Thoracic aorta (tissue), 2 donors: ENCODE measurements around the gene FBF1. TPM values are rescaled to one million over a fixed set of nuclear protein-coding genes. Genes with fewer than 3 reads are reported as not detected.

Experiments used
- ATAC-seq: fragments of 150-250 bp; one replicate; pipeline ENCODE4 v1.8.0; 2017; ENCODE audit warnings: low read depth; ENCODE audit not compliant: insufficient number of reproducible peaks, low FRiP score
- DNase-seq: peaks from one replicate; pipeline ENCODE4 v3.0.0-alpha.2; 2020; ENCODE audit warnings: low spot score
- H3K27ac ChIP-seq, 2 donors: fragments of 200-600 bp; sonication (generic); 1 replicate in 1 of 2; 2 replicates in 1 of 2; pipeline ENCODE4 v1.5.1; 2016; ENCODE audit warnings: mild to moderate bottlenecking in 2 of 2, moderate library complexity in 2 of 2
- H3K27me3 ChIP-seq: fragments of 200-600 bp; sonication (generic); replicated peaks from 2 replicates; pipeline ENCODE4 v1.6.0; 2016; ENCODE audit warnings: mild to moderate bottlenecking; ENCODE audit not compliant: insufficient read depth
- H3K36me3 ChIP-seq: fragments of 200-600 bp; sonication (generic); one replicate; pipeline ENCODE4 v1.5.1; 2016
- H3K4me1 ChIP-seq, 2 donors: fragments of 200-600 bp; sonication (generic); 1 replicate in 1 of 2; 2 replicates in 1 of 2; pipeline versions ENCODE4 v1.5.1 to v1.6.0; 2016; ENCODE audit warnings: low read depth in 2 of 2, mild to moderate bottlenecking in 1 of 2; ENCODE audit not compliant: control insufficient read depth in 1 of 2
- H3K4me3 ChIP-seq: fragments of 200-600 bp; sonication (generic); 2 replicates; pipeline ENCODE4 v1.5.1; 2016; ENCODE audit warnings: mild to moderate bottlenecking
- H3K9me3 ChIP-seq: fragments of 200-600 bp; sonication (generic); 2 replicates; pipeline ENCODE4 v1.5.1; 2016
- CTCF ChIP-seq: fragments of 200-600 bp; sonication (generic); IDR thresholded peaks from one replicate; pipeline ENCODE4 v1.5.1; 2019; ENCODE audit warnings: antibody characterized with exemption
- total RNA-seq, 2 donors: library from RNA; depleted of rRNA; stranded (reverse); fragments of >200 nt; gene quantifications; one replicate each; pipeline versions ENCODE4 v1.1.0 to v1.2.3, GENCODE V29; 2016

FBF1 gene
- total RNA-seq, 2 donors from 2014 or later = 6.3 to 8.0 TPM

- Histone ChIP-seq H3K4me1 (no peaks in the 10 kb centered on the region), H3K27ac (no peak overlapping the region), H3K4me3 (no peak overlapping the region), H3K9me3 (no peaks in the 10 kb centered on the region), H3K36me3 (peaks cover 15% of the 10 kb centered on the region), H3K27me3 (no peaks in the 10 kb centered on the region)
- ATAC-seq (no peak), DNase-seq (no peak)
- no peak for TF ChIP-seq CTCF
Observed at GRCh38 chr17:75959839-75960511, 19.1 kb upstream of the FBF1 start.

GRCh38 chr17:75959051-75959838, 18.4 kb upstream of the FBF1 start:
- H3K27ac ChIP-seq = no peak overlapping the region
- DNase-seq (no peak), ATAC-seq (no peak)
- H3K36me3 ChIP-seq = peaks cover 21% of the 10 kb centered on the region
- no peaks in the 10 kb centered on the region for H3K4me1 ChIP-seq
- H3K9me3 ChIP-seq = no peaks in the 10 kb centered on the region
- no peak overlapping the region for H3K4me3 ChIP-seq
- no peak for TF ChIP-seq CTCF
- no peaks in the 10 kb centered on the region for H3K27me3 ChIP-seq

GRCh38 chr17:75950855-75951554, 10.2 kb upstream of the FBF1 start:
- no peaks in the 10 kb centered on the region for H3K9me3 ChIP-seq
- no peak for TF ChIP-seq CTCF
- DNase-seq (no peak), ATAC-seq (no peak)
- no peaks in the 10 kb centered on the region for H3K27me3 ChIP-seq
- H3K27ac ChIP-seq = no peak overlapping the region
- H3K36me3 ChIP-seq = peaks cover 62% of the 10 kb centered on the region
- H3K4me3 ChIP-seq = no peak overlapping the region
- H3K4me1 ChIP-seq = no peaks in the 10 kb centered on the region

GRCh38 chr17:75950421-75950820, 9.6 kb upstream of the FBF1 start:
- TF ChIP-seq CTCF = no peak
- no peaks in the 10 kb centered on the region for H3K4me1 ChIP-seq
- H3K36me3 ChIP-seq = peaks cover 62% of the 10 kb centered on the region
- H3K27ac ChIP-seq = no peak overlapping the region
- H3K27me3 ChIP-seq = no peaks in the 10 kb centered on the region
- ATAC-seq (no peak), DNase-seq (no peak)
- H3K9me3 ChIP-seq = no peaks in the 10 kb centered on the region
- no peak overlapping the region for H3K4me3 ChIP-seq

- H3K4me1 ChIP-seq = peaks cover 6 to 7% of the 10 kb centered on the region in 2 donors
- no peak for TF ChIP-seq CTCF
- H3K36me3 ChIP-seq = peaks cover 35% of the 10 kb centered on the region
- no peak overlapping the region for H3K27ac ChIP-seq
- no peaks in the 10 kb centered on the region for H3K9me3 ChIP-seq
- DNase-seq (no peak), ATAC-seq (no peak)
- H3K27me3 ChIP-seq = no peaks in the 10 kb centered on the region
- H3K4me3 ChIP-seq = no peak overlapping the region
Observed at GRCh38 chr17:75945211-75945610, 4.4 kb upstream of the FBF1 start.
